Activated CD4-positive, alpha-beta T cell treated with anti-CD3 and anti-CD28 coated beads, Interleukin-2, amount 50 U/mL, for 16 hours (primary cell): ENCODE data around the gene KCNQ5.
A peak's percentile ranks its signal among the peaks of the same experiment; 100 is the strongest.

Source experiments
- DNase-seq: peaks from one replicate; pipeline ENCODE4 v3.0.0-alpha.2; 2020

The KCNQ5 gene

DNA sequence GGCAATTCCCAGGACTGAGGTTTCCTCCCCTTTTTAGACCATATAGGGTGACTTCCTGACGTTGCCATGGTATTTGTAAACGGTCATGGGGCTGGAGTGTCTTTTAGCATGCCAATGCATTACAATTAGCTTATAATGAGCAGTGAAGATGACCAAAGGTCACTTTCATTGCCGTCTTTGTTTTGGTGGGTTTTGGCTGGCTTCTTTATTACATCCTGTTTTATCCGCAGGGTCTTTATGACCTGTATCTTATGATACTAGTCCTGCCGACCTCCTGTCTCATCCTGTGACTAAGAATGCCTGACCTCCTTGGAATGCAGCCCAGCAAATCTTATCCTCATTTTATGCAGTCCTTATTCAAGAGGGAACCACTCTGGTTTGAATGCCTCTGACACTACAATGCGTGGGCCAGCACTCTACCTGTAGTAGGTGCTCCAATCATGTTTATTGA, 190.1 kb downstream of the KCNQ5 start:
- DNase-seq: no peak

DNA sequence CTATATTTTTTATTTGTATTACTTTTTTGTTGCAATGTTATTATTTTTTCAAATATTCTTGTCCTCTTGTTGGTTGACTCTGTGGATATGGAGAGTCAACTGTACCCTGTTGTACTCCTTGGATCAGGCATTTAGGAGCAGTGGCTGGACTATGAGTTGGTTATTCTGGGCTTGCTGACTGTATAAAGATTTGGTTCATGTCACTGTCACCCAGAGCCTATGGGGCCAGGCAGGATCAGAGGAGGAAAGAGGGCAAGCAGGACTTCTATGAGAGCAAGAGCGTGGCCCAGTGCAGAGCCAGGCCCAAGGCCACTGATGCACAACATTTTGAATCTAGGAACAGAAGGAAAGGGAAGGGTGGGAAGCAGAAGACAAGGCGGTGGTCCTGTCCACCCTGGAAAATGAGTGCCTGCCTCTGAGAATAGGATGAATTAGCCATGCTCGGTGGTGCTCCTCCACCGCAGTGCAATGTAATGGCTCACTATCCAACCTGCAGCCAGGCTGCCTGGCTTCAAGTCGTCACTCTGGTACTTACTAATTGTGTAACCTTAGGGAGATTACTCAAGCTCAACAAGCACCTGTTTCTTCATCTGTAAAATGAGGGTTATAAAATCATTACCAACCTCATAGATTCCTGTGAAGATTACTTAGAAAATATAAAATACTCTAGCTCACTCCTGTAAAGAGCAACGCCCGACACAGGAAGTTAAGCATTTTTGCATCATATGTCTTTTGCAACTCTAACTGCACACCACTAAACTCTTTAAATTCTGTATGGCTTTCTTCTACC, 192.1 kb downstream of the KCNQ5 start:
- DNase-seq: no peak

DNA sequence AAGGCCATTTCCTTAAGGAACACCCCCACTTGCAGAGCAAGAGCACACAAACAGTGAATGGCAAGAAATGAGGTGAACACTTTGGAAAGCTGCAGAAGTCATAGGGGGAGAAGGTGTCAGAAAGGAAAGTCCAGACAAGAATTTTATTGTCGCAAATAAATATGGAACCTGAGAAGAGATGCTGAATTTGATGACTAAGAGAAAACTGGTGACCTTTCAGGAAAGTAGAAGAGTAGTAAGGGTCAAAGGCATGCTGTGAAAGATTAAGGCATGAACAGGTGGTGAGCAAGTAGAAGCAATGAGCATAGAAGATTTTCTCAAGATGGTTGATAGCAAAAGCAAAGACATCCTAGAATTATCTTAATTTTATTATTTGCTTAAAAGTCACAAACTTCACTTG, 194.2 kb downstream of the KCNQ5 start:
- no peak for DNase-seq

DNA sequence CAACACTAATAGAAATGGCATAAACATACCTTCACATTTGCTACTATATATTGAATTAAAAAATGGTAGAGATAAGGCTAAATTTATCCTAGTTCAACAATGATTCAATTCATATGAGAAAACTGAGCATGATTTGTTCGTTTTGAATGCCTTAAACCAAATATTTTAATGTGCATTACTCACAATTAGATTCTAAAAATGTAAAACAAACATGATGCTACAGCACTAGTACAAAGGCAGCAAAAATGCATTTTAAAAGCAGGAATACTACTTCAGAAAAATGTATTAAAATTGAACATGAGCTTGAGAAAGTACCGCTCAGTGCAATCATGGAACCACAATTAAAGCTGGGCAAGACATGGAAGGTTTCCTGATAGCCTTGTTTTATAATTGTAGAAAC, 195.3 kb downstream of the KCNQ5 start:
- no peak for DNase-seq

DNA sequence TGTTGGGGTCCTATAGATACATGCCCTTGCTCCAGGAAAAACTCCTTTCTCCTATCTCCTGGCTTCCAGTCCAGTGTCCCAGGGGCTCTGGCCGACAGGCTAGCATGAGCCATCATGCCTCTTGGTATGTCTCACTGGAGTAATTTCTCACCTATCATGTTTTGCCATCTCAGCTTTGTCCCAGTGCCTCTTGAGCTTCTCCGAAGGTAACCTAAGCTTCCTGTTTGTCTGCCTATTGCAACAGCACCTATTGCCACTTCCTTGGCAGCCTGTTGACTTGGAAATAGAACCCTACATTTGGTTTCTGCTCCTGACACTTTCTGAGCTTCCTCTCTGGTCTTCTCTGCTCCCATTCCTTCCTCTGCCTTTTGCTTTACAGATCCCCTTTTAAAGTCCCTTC, 197.7 kb downstream of the KCNQ5 start:
- no peak for DNase-seq

DNA sequence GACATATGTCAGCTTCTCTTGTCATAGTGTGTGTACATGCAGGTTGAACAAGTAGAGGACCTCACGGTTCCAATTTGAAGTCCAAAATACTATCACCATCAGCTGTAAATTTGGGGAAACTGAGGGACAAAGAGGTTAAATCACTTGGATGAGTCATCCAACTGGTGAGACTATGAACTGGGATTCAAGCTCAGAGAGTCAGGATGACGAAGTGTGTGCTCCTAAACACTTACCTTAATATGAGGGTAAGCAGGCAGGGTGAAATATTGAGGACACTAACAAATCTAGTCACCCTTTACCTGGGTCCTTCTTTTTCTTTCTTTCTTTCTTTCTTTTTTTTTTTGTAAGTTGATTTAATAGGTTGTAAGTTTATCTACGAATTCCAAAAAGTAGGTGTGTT, 198.3 kb downstream of the KCNQ5 start:
- no peak for DNase-seq

DNA sequence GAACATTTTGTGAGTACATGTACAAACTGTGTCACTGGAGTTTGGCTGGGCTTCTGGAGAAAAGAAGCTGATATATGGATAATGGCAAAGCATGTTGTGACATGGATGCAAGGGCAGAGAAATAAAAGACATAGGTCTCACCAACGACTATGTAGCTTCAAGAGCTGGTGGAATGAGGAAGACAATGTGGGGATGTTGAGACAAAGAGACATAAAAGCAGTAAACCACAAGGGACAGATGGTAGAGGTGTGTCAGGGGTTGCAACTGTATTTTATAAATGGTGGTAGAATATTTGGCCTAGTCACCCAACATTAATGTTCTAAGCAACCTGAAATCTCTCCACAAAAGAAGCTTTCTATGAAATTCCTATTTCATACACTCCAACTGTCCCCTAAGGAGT, 199.0 kb downstream of the KCNQ5 start:
- no peak for DNase-seq

DNA sequence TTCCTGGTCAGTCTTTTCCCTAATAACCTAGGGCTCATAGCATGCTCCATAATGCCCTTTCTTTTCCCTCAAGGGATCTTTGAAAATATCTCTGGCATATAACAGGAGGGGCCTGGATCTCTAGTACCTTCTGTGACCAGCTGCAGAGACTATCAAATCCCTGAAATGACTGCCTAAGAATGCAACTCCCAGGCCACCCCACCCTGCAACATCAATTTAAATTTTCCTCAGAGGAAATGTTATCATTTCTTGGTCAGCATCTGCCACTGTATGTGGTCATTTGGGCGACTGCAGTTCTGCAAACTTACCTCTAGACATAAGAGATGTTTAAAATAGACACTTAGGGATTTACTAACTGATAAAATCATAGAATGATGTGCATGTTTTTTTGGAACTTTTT, 200.2 kb downstream of the KCNQ5 start:
- DNase-seq: no peak

DNA sequence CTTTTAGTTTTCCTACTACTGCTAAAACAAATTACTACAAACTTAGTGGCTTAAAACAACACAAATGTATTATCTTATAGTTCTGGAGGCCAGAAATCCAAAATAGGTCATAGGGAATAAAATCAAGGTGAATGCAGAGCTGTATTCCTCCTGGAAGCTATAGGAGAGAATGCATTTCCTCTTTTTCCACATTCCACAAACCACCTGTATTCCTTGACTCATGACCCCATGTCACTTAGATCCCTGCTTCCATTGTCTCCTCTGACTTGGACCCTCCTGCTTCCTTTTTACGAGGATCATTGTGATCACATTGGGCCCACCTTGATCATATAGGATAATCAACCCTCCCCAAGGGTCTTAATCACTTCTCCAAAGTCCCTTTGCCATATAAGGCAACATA, 200.8 kb downstream of the KCNQ5 start:
- DNase-seq: no peak

DNA sequence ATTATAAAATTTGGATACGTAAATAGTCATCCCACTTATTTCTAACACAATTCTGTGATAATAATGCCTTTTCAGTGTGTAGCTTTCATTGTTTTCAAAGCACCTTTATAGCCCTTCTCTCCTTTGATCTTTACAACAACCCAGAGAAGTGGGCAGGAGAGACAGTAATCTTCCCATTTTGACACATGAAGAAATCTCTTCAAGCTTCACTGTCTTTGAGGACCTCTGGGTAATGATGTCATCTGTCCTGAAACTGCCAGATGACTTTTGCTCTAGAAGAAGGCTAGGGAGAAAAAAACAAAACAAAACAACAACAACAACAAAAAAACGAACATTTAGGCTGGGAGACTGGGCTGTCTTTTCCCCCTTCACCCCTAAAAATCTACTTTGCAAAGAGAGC, 203.0 kb downstream of the KCNQ5 start:
- DNase-seq: peak; percentile 3

DNA sequence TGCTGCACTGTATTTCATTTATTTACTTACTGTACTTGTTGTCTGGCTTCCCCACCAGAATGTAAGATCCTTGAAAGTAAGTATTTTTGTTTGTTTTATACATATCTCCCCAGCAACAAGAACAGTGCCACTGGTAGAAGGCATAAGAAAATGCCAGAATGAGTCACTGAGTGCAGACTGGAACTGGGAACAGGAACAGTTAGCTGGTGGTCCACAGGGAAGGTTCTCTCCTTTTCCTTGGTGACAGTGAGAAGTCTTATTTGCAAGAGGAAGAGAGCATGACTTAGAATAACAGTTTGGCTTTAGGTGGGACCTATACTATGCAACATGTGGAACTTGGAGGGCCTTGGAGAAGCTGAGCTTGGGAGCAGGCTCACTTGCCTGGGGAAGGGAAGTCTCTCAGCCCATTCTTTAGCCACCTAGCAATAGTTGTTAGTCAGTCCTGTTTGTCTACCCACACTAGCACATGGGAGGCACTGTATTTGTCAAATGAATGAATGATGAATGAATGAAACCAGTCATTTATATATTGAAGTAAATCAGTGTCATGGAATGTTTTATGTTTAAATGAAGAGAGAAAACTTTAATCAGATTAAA, 203.5 kb downstream of the KCNQ5 start:
- DNase-seq: no peak

DNA sequence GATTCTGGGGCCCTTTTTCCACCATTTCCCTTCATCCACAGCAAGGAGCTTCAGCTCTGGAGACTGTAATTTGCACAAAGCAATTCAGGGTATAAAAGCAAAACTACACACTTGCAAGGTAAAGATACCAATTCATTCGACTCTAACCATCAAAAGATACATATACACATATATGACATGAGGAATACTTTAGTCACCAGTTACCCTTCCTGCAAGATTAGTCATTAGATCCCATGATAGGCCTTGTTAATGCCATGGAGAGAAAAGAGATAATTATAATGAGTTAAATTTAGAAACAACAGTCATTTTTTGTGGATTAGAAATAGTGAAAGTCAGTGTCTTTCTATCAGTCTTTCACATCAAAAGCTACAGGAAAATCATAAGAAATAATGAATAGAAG, 204.2 kb downstream of the KCNQ5 start:
- DNase-seq: peak; percentile 25

DNA sequence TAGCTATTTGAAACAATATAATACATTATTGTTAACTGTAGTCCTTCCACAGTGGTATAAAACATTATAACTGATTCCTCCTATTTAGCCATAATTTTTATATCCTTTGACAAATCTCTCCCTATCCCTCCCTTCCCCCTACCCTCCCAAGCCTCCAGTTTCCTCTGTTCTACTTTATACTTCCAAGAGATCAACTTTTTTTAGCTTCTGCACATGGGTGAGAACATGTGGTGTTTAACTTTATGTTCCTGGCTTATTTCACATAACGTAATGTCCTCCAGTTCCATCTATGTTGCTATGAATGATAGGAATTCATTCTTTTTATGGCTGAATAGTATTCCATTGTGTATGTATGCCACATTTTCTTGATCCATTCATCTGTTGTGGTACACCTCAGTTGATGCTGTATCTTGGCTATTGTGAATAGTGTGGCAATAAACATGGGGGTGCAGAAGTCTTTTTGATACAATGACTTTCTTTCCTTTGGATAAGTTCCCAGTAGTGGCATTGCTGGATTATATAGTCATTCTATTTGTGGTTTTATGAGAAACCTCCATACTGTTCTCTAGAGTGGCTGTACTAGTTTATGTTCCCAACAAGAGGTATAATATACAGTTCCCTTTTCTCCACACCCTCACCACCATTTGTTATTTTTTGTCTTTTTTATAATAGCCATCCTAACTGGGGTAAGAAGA, 205.0 kb downstream of the KCNQ5 start:
- DNase-seq: no peak

DNA sequence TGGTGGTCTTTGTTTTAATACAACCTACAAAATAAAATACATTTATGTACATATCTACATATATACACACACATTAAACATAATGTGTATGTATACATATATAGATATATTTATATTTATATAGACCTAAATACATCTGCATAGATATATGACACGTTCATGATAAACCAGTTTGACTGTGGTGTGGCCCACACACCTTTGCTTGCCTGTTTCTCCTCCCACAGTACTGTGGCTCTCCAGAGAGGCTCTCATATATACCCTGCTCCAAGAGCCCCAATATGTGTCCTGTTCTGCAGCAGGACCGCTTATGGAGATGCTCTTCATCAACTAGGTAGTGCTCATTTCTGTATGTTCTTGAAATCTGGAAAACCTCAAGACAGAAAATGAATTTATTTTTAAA, 207.0 kb downstream of the KCNQ5 start:
- no peak for DNase-seq

DNA sequence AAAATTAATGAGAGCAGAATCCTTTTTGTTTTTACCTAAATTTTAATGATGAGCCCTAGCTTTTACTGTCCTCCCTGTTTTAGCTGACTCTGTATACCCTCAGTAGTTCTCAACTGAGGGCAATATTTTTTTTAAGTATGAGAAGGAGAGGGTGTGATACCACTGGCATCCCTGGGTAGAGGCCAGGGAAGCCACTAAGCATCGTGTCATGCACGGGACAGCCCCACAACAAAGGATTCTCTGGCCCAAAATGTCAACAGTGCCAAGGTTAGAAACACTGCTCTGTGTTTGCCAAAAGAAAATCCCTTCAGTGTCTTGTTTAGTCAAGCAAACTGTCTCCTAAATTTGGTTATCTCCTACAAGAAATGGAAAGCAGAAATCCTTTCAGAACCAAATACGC, 210.4 kb downstream of the KCNQ5 start:
- no peak for DNase-seq

DNA sequence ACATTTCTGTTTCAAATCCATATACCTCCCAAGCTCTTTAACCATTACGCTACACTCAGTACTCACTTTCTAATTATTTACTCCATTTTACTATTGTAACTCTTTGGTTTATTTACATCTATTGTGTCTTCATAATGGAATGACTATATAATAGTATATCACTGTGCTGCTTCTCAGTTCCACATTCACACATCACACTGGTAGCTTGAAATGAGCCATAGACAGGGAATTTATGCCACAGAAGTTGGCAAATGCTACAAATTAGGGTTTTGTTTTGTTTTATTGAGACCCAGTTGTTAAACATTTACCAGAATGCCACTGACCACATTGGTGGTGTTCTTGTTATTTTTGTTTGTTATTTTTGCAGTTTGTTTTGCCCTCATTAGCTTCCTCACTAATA, 213.9 kb downstream of the KCNQ5 start:
- no peak for DNase-seq

DNA sequence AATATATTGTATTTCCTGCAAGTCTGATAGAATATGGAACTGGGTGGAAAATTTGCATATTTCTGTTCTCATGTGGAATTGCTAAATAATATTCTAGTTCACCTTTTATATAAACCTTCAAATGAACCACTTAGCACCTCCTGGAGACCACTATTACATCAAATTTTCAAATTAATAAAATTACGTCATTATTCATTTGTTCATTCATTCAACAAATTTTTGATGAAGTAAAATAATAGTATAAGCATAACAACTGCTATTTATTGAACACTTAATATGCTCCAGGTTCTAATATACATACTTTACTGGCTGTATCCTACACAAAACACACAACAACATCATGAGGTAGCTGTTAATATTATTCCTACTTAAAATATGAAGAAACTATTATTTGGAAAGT, 215.1 kb downstream of the KCNQ5 start:
- DNase-seq: no peak

DNA sequence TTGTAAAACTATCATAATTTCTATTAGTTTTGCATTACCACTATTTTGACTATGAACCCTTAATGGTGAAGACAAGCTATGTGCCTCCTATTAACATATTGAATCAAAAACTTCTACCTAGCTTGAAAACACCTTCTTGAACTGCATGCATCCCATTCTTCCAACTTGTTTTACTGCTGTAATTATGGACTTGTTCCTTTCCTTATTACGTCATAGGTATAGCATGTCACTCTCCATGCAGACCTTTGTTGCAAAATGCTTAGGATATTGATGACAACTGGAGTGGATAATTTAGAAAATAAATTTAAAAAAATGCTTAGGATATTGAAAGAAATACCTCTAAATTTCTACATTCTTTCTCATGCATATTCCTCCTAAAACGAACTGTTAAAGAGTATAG, 219.3 kb downstream of the KCNQ5 start:
- DNase-seq: no peak

DNA sequence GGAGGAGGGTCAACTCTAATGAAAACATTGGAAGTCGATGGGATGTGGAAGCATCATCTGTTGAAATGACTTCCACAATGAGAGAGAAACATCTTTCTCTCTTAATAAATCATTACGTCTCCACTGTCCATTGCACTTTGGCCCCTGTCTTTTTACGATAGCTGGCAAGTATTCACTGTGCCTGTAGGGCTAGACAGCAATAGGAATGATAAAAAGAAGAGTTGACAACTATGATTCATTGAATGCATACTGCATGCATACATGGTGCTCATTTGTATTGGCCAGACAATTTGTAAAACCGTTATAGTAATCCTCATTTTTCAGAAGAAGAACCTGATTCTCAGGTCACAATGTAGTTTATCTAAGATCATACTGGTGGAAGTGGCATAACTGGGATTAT, 220.3 kb downstream of the KCNQ5 start:
- no peak for DNase-seq

DNA sequence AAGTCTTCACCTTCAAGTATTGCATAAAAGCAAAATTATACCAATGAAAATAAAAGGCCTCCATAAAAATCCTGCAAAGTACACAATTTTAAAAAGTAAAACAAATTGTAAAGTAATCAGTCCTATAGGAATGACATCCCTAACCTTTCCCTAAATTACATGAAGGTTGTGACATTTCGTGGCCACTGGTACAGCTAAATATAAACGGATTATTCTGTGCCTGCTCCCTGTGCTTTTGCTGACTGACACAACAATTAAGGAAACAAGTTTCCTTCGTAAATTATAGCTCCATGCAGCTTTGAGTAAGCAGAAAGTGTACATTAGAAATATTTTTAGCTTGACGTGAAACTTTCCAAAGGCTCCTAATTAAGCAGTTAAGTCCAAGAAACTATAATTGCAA, 222.8 kb downstream of the KCNQ5 start:
- DNase-seq: no peak

DNA sequence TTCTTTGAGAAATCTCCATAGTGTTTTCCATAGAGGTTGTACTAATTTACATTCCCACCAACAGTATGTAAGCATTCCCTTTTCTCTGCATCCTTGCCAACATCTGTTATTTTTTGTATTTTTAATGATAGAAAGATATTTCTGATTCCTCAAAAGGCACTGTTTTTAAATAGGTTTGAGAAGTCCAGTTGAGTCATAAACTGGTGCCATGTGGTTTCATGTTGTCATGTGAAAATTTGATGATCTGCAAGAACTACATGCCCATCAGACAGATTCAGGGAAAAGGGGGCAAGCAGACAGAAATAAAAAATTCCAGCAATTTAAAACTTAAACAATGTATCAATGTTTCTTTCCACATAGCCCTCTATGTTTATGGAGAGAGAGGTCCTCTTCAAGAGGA, 227.5 kb downstream of the KCNQ5 start:
- no peak for DNase-seq

DNA sequence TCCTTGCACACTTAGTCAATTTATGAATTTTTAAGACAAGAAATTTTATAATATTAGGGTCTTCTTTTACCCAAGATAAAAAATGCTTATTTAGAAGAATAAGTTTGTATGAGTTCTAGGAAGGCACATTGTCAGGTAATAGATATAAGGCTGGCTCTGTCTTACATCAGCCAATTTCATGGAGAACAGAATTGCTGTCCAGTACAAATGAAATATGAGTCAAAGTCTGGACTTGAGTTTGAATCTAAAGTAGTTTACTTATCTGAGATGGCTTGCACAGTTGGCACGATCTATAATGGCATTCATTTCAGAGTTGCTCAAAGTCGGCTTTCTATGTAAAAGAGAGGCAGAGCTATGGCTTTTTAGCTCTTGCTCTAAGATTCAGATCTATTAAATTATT, 228.2 kb downstream of the KCNQ5 start:
- DNase-seq: no peak

DNA sequence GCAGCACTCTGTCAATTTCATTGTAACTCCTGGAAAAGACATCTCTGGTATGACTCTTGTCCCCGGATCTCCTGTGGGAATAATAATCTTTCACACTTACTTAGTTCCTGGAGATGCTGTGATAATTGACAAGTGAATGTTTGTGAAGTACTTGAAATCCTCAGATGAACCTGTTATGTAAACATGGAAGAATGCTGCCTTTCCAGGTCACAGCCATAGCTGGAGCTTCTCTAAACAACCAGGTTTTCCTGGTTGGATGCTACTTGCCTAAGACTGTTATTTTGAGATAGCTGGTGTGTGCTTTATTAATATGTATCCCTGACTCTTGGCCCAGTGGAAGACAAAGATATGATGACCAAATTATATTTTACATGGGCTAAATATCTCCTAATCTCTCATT, 228.6 kb downstream of the KCNQ5 start:
- no peak for DNase-seq

DNA sequence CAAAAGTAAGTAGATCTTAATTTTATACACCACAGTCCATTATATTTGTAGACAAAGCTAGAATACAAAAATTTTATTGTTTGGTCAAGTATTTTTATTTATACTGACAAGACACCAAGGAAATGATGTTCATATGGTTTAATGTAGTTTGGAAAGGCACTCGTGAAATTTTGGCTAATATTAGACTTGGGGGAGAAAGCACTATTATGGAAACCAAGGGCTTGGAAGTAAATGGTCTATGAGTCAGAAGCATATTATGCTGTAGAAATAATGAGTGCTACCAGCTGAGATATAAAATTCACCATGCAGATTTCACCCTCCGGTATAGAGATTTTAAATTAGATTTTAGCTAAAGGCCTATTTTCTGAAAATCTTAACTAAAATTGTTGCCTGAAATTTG, 233.6 kb downstream of the KCNQ5 start:
- DNase-seq: no peak
